K562 (cell line): ENCODE results near the gene TMEM132C. TPM values are rescaled to one million over a fixed set of nuclear protein-coding genes. Genes with fewer than 3 reads are reported as not detected.

Experiments
- ATAC-seq: fragments of 200-7000 bp; cut with Tn5 transposase; 3 replicates; pipeline ENCODE4 v1.9.1; 2020; ENCODE audit warnings: moderate library complexity
- BruUV-seq: library from RNA; stranded (reverse); fragments of 400-500 nt; replicated peaks from 2 replicates; lab custom pipeline; 2021; lab: Mats Ljungman, UMichigan
- CTCF ChIA-PET: fragments of 300-600 bp; formaldehyde crosslinking; extraction: SDS; loops from one replicate; lab custom pipeline; 2021; ENCODE audit warnings: low intra/inter-chr PET ratio; lab: Yijun Ruan, JAX
- POLR2A ChIA-PET: fragments of 300-600, 350-650 bp; sonication (Branson Sonifier 250); formaldehyde crosslinking; extraction: SDS; loops from one replicate; lab custom pipeline; 2021; ENCODE audit warnings: antibody characterized with exemption, inconsistent platforms; lab: Yijun Ruan, JAX
- DNase-seq, 4 experiments: peaks; one replicate each; pipeline versions ENCODE4 v3.0.0 to v3.0.0-alpha.2; 2011 to 2018; ENCODE audit warnings: low spot score in 3 of 4, mixed read lengths in 3 of 4; ENCODE audit errors: extremely low read depth in 1 of 4
- FAIRE-seq: peaks from 2 replicates; lab custom pipeline; 2011; peaks lifted over from hg19 to GRCh38; lab: Jason Lieb, UNC
- H2AFZ ChIP-seq: 2 replicates; pipeline ENCODE4 v1.6.0; 2011; ENCODE audit warnings: low read depth, low read length, control low read depth, inconsistent platforms
- H3K27ac ChIP-seq: fragments of 200-600 bp; 3 replicates; pipeline ENCODE4 v1.8.0; 2011; ENCODE audit warnings: low read depth, mild to moderate bottlenecking, control low read depth, inconsistent platforms, low read length, moderate library complexity, mixed read lengths; ENCODE audit errors: extremely low read depth
- H3K27me3 ChIP-seq, 2 experiments: fragments of 300-600 bp in 1 of 2; 2 replicates in 1 of 2; 3 replicates in 1 of 2; pipeline versions ENCODE4 v1.6.0 to v1.8.0; 2011; ENCODE audit warnings: inconsistent platforms in 2 of 2, low read length in 2 of 2, mild to moderate bottlenecking in 1 of 2, mixed read lengths in 1 of 2, moderate library complexity in 1 of 2; ENCODE audit not compliant: control insufficient read depth in 2 of 2, insufficient read depth in 2 of 2
- H3K36me3 ChIP-seq: fragments of 300-600 bp; 3 replicates; pipeline ENCODE4 v1.8.0; 2011; ENCODE audit warnings: mild to moderate bottlenecking, low read length, inconsistent platforms; ENCODE audit not compliant: control insufficient read depth, insufficient read depth
- H3K4me1 ChIP-seq, 2 experiments: fragments of 200-600 bp in 1 of 2; replicated peaks in 1 of 2; 2 replicates in 1 of 2; 3 replicates in 1 of 2; pipeline versions ENCODE4 v1.5.1 to v1.8.0; 2011; ENCODE audit warnings: inconsistent platforms in 2 of 2, low read length in 2 of 2, mild to moderate bottlenecking in 1 of 2, mixed read lengths in 1 of 2, moderate library complexity in 1 of 2; ENCODE audit not compliant: control insufficient read depth in 2 of 2, insufficient read depth in 2 of 2
- H3K4me2 ChIP-seq: 2 replicates; pipeline ENCODE4 v1.6.1; 2011; ENCODE audit warnings: low read length, control low read depth, inconsistent platforms, mixed read lengths; ENCODE audit not compliant: insufficient read depth
- H3K4me3 ChIP-seq: fragments of 200-600 bp; sonication (generic), shearing (Covaris generic); 2 replicates; pipeline ENCODE4 v1.5.1; 2016; ENCODE audit warnings: control low read depth, inconsistent platforms
- H3K79me2 ChIP-seq: fragments of 200-600 bp; 3 replicates; pipeline ENCODE4 v1.8.0; 2011; ENCODE audit warnings: low read length, inconsistent platforms; ENCODE audit not compliant: control insufficient read depth, insufficient read depth
- H3K9ac ChIP-seq, 2 experiments: 2 replicates each; pipeline versions ENCODE4 v1.6.0 to v1.6.1; 2011; ENCODE audit warnings: low read depth in 2 of 2, low read length in 2 of 2, control low read depth in 1 of 2, inconsistent platforms in 1 of 2, mild to moderate bottlenecking in 1 of 2, mixed read lengths in 1 of 2; ENCODE audit not compliant: insufficient read depth in 1 of 2
- H3K9me1 ChIP-seq: one replicate; pipeline ENCODE4 v1.6.0; 2011; ENCODE audit warnings: inconsistent platforms, mild to moderate bottlenecking, low read length, moderate library complexity; ENCODE audit not compliant: control insufficient read depth, insufficient read depth
- H3K9me3 ChIP-seq: replicated peaks from 2 replicates; pipeline ENCODE4 v1.5.1; 2011; ENCODE audit warnings: low read depth, low read length, inconsistent platforms; ENCODE audit not compliant: control insufficient read depth, insufficient read depth
- H4K20me1 ChIP-seq: replicated peaks from 2 replicates; pipeline ENCODE4 v1.6.1; 2011; ENCODE audit warnings: low read length, inconsistent platforms, mixed read lengths; ENCODE audit not compliant: control insufficient read depth, insufficient read depth
- CBX8 ChIP-seq: fragments of 200-600 bp; sonication (generic); IDR thresholded peaks from 2 replicates; pipeline ENCODE4 v1.6.1; 2012; ENCODE audit warnings: borderline replicate concordance, mixed run types, low read depth, mild to moderate bottlenecking, moderate library complexity, mixed read lengths, low read length, control low read depth, inconsistent platforms; ENCODE audit not compliant: poor library complexity, severe bottlenecking; ENCODE audit errors: extremely low read depth
- E2F3 ChIP-seq: fragments of 250-450 bp; sonication (Bioruptor Pico); IDR thresholded peaks from 2 replicates; pipeline ENCODE4 v1.4.0; 2020; ENCODE audit warnings: mild to moderate bottlenecking
- FOXJ2 ChIP-seq: fragments of 200-800 bp; sonication (Bioruptor generic); IDR thresholded peaks from 2 replicates; pipeline ENCODE4 v1.6.1; 2016; ENCODE audit warnings: missing genetic modification characterization, missing compliant biosample characterization
- FOXM1 ChIP-seq, 2 experiments: fragments of 450-650 bp in 1 of 2; sonication (generic) in 1 of 2; formaldehyde crosslinking in 1 of 2; IDR thresholded peaks; 2 replicates each; pipeline versions ENCODE4 v1.6.1 to v1.9.0; 2017 to 2022; ENCODE audit warnings: low read depth in 2 of 2, mild to moderate bottlenecking in 2 of 2, missing genetic modification reagents in 1 of 2, moderate library complexity in 1 of 2
- HBP1 ChIP-seq: fragments of 450-650 bp; formaldehyde crosslinking; IDR thresholded peaks from 2 replicates; pipeline ENCODE4 v1.4.0; 2022; ENCODE audit warnings: missing genetic modification characterization
- HNRNPLL ChIP-seq: fragments of 200-400 bp; formaldehyde crosslinking; IDR thresholded peaks from 2 replicates; pipeline ENCODE4 v1.6.1; 2017; ENCODE audit warnings: low read length, low read depth, mild to moderate bottlenecking; ENCODE audit not compliant: poor library complexity, severe bottlenecking
- ID3 ChIP-seq, 2 experiments: fragments of 250-450 bp in 1 of 2; fragments of 450-650 bp in 1 of 2; sonication (Bioruptor Pico) in 1 of 2; IDR thresholded peaks; 2 replicates each; pipeline versions ENCODE4 v1.6.1 to v1.8.0; 2016 to 2021; ENCODE audit warnings: mild to moderate bottlenecking in 2 of 2, moderate library complexity in 2 of 2, missing compliant biosample characterization in 1 of 2, missing genetic modification characterization in 1 of 2
- MIER1 ChIP-seq: fragments of 450-650 bp; IDR thresholded peaks from 2 replicates; pipeline ENCODE4 v1.6.1; 2016; ENCODE audit warnings: antibody characterized with exemption, mild to moderate bottlenecking, low read depth
- NFATC3 ChIP-seq: fragments of 450-650 bp; IDR thresholded peaks from 2 replicates; pipeline ENCODE4 v1.6.1; 2017; ENCODE audit warnings: mild to moderate bottlenecking
- POLR2B ChIP-seq: fragments of 450-650 bp; IDR thresholded peaks from 2 replicates; pipeline ENCODE4 v1.6.1; 2018; ENCODE audit warnings: low read depth; ENCODE audit not compliant: partially characterized antibody
- TFAM ChIP-seq: fragments of 250-450 bp; sonication (Bioruptor Pico); conservative IDR thresholded peaks from 2 replicates; pipeline ENCODE4 v1.5.0; 2021; ENCODE audit warnings: mild to moderate bottlenecking, moderate library complexity
- ZNF175 ChIP-seq: fragments of 200-800 bp; sonication (Bioruptor generic); IDR thresholded peaks from 2 replicates; pipeline ENCODE4 v1.6.1; 2016; ENCODE audit warnings: low read depth, mild to moderate bottlenecking, missing genetic modification characterization, missing compliant biosample characterization
- ZNF507 ChIP-seq: conservative IDR thresholded peaks from 2 replicates; pipeline ENCODE4 v1.6.1; 2017; ENCODE audit warnings: missing genetic modification characterization, missing compliant biosample characterization
- ZNF77 ChIP-seq: fragments of 250-450 bp; sonication (Bioruptor Pico); IDR thresholded peaks from 2 replicates; pipeline ENCODE4 v1.5.0; 2020
- ZNF830 ChIP-seq: fragments of 250-450 bp; sonication (Bioruptor Pico); IDR thresholded peaks from 2 replicates; pipeline ENCODE4 v1.5.0; 2021; ENCODE audit warnings: mild to moderate bottlenecking
- WGBS: fragments of 100-300 bp; shearing (Covaris generic); methylation state at CpG from one replicate; pipeline ENCODE4 v1.1.6; 2016; ENCODE audit warnings: low coverage, mixed read lengths; ENCODE audit not compliant: insufficient coverage; ENCODE audit errors: missing lambda C conversion rate; 5-methylcytosine and 5-hydroxymethylcytosine counted together
- in situ Hi-C: fragments of 300-500 bp; cut with MboI; formaldehyde crosslinking; loops from 4 replicates; pipeline ENCODE4 v1.15.0; 2018; ENCODE audit warnings: inconsistent platforms, mixed read lengths
- intact Hi-C: fragments of 100-400 bp; cut with micrococcal nuclease; formaldehyde crosslinking; loops from 2 replicates; pipeline ENCODE4 v1.14.2; 2022
- polyA plus RNA-seq, 8 experiments: library from polyadenylated mRNA; depleted of rRNA in 4 of 8; stranded (reverse) in 5 of 8; unstranded in 3 of 8; fragments of >200 nt; fragmentation: Nextera tagmentation in 2 of 8; fragmentation: Illumina TruSeq in 1 of 8; extraction: Ambion mirVana in 2 of 8; extraction: Trizol in 1 of 8; gene quantifications; 2 replicates each; pipeline versions ENCODE4 v1.2.1 to v1.2.3, GENCODE V29; 2011 to 2014; ENCODE audit warnings: inconsistent platforms in 1 of 8, missing spikeins in 1 of 8
- total RNA-seq, 7 experiments: library from RNA; depleted of rRNA in 6 of 7; stranded (reverse); fragments of >200 nt in 6 of 7; fragmentation: Illumina TruSeq in 2 of 7; extraction: Trizol in 2 of 7; gene quantifications; 2 replicates each; pipeline versions ENCODE4 v1.2.1 to v1.2.3, GENCODE V29; 2011 to 2021; ENCODE audit warnings: low replicate concordance in 1 of 7

The TMEM132C gene
- total and polyA plus RNA-seq, 9 of the 15 experiments (the other 6 are each of a cell fraction or from before 2014, with no cell fraction given), result not detected

- TF ChIP-seq TFAM (CRISPR knock-in tag) (no peak), POLR2B (no peak), ID3 (CRISPR knock-in tag; IDR thresholded peaks at IDR 0.05) (no peak), ID3 (tag; IDR thresholded peaks at IDR 0.05) (no peak)
These were observed 207.9 kb downstream of the TMEM132C start (continued) for GRCh38 chr12:128474916-128475315.

- CTCF ChIA-PET, result no interaction called here
- in situ Hi-C loops, result no loop called here
These were observed 209.3 kb downstream of the TMEM132C start for GRCh38 chr12:128476266-128476665.

More at GRCh38 chr12:128476266-128476665, 209.3 kb downstream of the TMEM132C start:
- Histone ChIP-seq H3K9me1 (no peaks in the 10 kb centered on the region), H3K9ac (no peak overlapping the region), H3K4me3 (no peak overlapping the region), H3K27me3 (peaks cover 0 to 11% of the 10 kb centered on the region in 2 experiments; a peak in 2 of 5 replicates), H3K4me2 (no peak overlapping the region), H2AFZ (no peak overlapping the region), H3K36me3 (no peaks in the 10 kb centered on the region), H4K20me1 (no peaks in the 10 kb centered on the region), H3K27ac (no peak overlapping the region), H3K4me1 (no peaks in the 10 kb centered on the region)
- intact Hi-C loops, result no loop called here
- 0% methylated on average over 7 of the region's 7 CpGs for WGBS
- FAIRE-seq, result no peak
- no peak for ATAC-seq
- BruUV-seq, result no TSS peak
- POLR2A ChIA-PET, result no interaction called here
- TF ChIP-seq ZNF830 (CRISPR knock-in tag) (no peak), ZNF175 (CRISPR knock-in tag) (no peak), FOXJ2 (tag) (no peak), ZNF77 (CRISPR knock-in tag) (no peak), FOXM1 (IDR thresholded peaks at IDR 0.05; ENCODE audit: low read depth) (no peak), FOXM1 (CRISPR knock-in tag; IDR thresholded peaks at IDR 0.05; ENCODE audit: low read depth) (no peak), MIER1 (no peak), ZNF507 (no peak), HBP1 (CRISPR knock-in tag) (no peak), CBX8 (no peak), E2F3 (no peak), NFATC3 (no peak), HNRNPLL (no peak)
- TF ChIP-seq, all 486 proteins: peak for 0
- no peaks in the 10 kb centered on the region for H3K9me3 ChIP-seq
- H3K79me2 ChIP-seq, result no peaks in the 10 kb centered on the region
- no peak for DNase-seq
